Endothelial cell (in vitro differentiated cells): ENCODE results near the gene HDGFL3. TPM values are rescaled to one million over a fixed set of nuclear protein-coding genes. Genes with fewer than 3 reads are reported as not detected.

Experiments used
- DNase-seq: peaks from one replicate; pipeline ENCODE4 v3.0.0; 2021; ENCODE audit warnings: low spot score
- H3K27ac Mint-ChIP-seq: one replicate; pipeline ENCODE4 v1.8.0; 2021; ENCODE audit warnings: mixed read lengths, inconsistent platforms; ENCODE audit not compliant: unreplicated experiment
- H3K27me3 Mint-ChIP-seq: one replicate; pipeline ENCODE4 v1.8.0; 2021; ENCODE audit warnings: mild to moderate bottlenecking, moderate library complexity, mixed read lengths, inconsistent platforms; ENCODE audit not compliant: unreplicated experiment
- H3K36me3 Mint-ChIP-seq: one replicate; pipeline ENCODE4 v1.8.0; 2021; ENCODE audit warnings: mild to moderate bottlenecking, low read depth, mixed read lengths, inconsistent platforms; ENCODE audit not compliant: unreplicated experiment
- H3K4me1 Mint-ChIP-seq: one replicate; pipeline ENCODE4 v1.8.0; 2021; ENCODE audit warnings: mild to moderate bottlenecking, mixed read lengths, inconsistent platforms; ENCODE audit not compliant: unreplicated experiment
- H3K4me3 Mint-ChIP-seq: one replicate; pipeline ENCODE4 v1.8.0; 2021; ENCODE audit warnings: mild to moderate bottlenecking, mixed read lengths, inconsistent platforms; ENCODE audit not compliant: unreplicated experiment
- H3K9me3 Mint-ChIP-seq: one replicate; pipeline ENCODE4 v1.8.0; 2021; ENCODE audit warnings: mixed read lengths, inconsistent platforms; ENCODE audit not compliant: unreplicated experiment
- total RNA-seq: library from RNA; stranded (reverse); fragmentation: NEBNext Ultra II Directional; extraction: Animal tissue kit (Norgen Biotek cat#: 25700); gene quantifications from one replicate; pipeline ENCODE4 v1.2.1, GENCODE V29; 2021; ENCODE audit not compliant: unreplicated experiment
- TF ChIP-seq, protein P1 (sequence below): fragments of 200-600 bp; sonication (generic); IDR thresholded peaks from one replicate; pipeline ENCODE4 v1.5.0; 2021; ENCODE audit warnings: antibody characterized with exemption; ENCODE audit not compliant: unreplicated experiment

HDGFL3 gene
- total RNA-seq, 1 donor from 2014 or later: 91.2 TPM

DNA sequence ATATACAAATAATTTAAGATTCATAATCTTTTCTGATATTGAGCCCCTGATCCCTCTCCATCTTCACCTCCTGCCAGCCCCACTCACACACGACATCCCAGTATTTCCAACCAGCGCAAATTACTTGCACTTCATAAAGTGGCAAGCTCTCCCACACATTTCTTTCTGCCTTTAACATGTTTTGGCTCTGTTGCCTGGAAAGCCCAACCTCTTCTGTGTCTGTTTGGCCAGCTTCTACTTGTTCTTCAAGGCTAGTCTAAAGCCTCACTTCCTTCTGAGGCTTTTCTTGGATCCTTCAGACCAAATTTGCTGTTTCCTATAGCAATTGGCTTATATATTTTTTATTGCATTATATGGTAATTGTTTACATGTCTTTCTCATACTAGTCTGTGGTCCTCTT, 105.3 kb downstream of the HDGFL3 start:
- H3K27me3 Mint-ChIP-seq: peaks cover 6% of the 10 kb centered on the region
- TF ChIP-seq, protein P1, sequence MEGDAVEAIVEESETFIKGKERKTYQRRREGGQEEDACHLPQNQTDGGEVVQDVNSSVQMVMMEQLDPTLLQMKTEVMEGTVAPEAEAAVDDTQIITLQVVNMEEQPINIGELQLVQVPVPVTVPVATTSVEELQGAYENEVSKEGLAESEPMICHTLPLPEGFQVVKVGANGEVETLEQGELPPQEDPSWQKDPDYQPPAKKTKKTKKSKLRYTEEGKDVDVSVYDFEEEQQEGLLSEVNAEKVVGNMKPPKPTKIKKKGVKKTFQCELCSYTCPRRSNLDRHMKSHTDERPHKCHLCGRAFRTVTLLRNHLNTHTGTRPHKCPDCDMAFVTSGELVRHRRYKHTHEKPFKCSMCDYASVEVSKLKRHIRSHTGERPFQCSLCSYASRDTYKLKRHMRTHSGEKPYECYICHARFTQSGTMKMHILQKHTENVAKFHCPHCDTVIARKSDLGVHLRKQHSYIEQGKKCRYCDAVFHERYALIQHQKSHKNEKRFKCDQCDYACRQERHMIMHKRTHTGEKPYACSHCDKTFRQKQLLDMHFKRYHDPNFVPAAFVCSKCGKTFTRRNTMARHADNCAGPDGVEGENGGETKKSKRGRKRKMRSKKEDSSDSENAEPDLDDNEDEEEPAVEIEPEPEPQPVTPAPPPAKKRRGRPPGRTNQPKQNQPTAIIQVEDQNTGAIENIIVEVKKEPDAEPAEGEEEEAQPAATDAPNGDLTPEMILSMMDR: no peak
- no peak overlapping the region for H3K4me3 Mint-ChIP-seq

DNA sequence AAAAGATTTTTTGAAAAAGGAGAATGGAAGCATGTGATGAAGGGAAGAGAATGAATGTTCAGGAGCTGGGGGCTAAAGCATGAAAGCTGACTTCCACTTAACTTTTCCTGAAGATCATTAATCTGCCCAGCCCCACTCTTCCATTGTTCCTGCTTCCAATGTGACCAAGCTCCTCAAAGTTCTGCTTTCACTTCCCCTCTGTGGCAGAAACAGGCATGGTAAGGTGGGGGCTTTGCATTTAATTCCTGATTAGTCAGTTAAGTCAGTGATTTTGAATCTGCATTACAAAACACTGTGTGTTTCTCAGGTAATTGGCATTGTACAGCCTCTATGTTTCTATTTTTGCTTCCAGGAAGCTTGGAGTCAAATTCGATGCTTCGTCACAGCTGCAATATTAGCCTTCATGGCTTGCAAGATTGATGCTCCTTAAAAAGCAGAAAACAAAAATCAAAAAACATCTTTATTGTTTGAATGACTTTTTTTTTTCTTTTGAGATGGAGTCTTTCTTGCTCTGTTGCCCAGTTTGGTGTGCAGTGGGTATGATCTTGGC, 107.5 kb downstream of the HDGFL3 start:
- H3K36me3 Mint-ChIP-seq: no peaks in the 10 kb centered on the region
- no peaks in the 10 kb centered on the region for H3K9me3 Mint-ChIP-seq
- H3K4me3 Mint-ChIP-seq: no peak overlapping the region
- peaks cover 14% of the 10 kb centered on the region for H3K4me1 Mint-ChIP-seq
- DNase-seq: no peak
- H3K27me3 Mint-ChIP-seq: no peaks in the 10 kb centered on the region
- TF ChIP-seq, protein P1: no peak
- no peak overlapping the region for H3K27ac Mint-ChIP-seq

More for the DNA sequence above, 105.3 kb downstream of the HDGFL3 start:
- peaks cover 20% of the 10 kb centered on the region for H3K4me1 Mint-ChIP-seq
- no peaks in the 10 kb centered on the region for H3K9me3 Mint-ChIP-seq
- no peak overlapping the region for H3K27ac Mint-ChIP-seq
- H3K36me3 Mint-ChIP-seq: peaks cover 4% of the 10 kb centered on the region
- no peak for DNase-seq

DNA sequence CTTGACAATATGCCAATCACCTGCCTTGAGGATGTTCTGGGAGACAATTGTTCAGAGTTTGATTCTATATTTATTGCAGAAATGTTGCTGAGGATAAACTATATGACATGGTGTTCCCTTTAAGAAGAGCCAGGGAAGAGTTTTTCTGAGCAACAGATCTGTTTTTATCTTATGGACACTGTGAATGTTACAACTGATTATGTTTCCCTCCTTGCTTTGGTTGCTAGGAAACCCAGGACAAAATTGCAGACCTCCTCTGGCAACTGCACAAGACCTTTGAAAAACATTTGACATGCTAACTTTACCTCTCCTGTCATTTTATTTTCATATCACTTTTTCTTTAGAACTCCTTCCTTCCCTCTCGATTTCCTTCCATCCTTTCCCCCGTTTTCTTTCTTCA, 108.3 kb downstream of the HDGFL3 start:
- DNase-seq: no peak
- Mint-ChIP-seq H3K9me3 (no peaks in the 10 kb centered on the region), H3K36me3 (no peaks in the 10 kb centered on the region), H3K4me3 (no peak overlapping the region), H3K27me3 (no peaks in the 10 kb centered on the region), H3K27ac (no peak overlapping the region), H3K4me1 (peaks cover 14% of the 10 kb centered on the region)
- TF ChIP-seq, protein P1: no peak

DNA sequence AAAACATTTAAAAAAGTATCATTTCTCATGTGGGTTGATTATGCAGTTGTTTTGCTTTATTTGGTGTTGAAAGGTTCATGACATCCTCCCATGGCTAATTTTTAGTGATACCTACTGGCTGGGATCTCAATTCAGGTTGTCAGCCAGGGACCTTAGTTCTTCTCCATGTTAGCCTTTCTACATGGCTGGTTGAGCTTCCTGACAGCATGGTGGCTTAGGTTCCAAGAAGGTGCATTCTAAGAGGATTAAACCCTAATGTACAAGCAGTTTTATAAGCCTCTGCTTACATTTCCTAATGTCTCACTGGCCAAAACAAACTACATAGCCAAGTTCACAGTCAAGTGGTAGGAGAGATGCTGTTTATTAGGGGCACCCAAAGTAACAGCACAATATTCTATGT, 109.5 kb downstream of the HDGFL3 start:
- Mint-ChIP-seq H3K4me3 (no peak overlapping the region), H3K27ac (no peak overlapping the region), H3K4me1 (peaks cover 19% of the 10 kb centered on the region), H3K9me3 (no peaks in the 10 kb centered on the region), H3K36me3 (peaks cover 3% of the 10 kb centered on the region), H3K27me3 (no peaks in the 10 kb centered on the region)
- TF ChIP-seq, protein P1: no peak
- DNase-seq: no peak

DNA sequence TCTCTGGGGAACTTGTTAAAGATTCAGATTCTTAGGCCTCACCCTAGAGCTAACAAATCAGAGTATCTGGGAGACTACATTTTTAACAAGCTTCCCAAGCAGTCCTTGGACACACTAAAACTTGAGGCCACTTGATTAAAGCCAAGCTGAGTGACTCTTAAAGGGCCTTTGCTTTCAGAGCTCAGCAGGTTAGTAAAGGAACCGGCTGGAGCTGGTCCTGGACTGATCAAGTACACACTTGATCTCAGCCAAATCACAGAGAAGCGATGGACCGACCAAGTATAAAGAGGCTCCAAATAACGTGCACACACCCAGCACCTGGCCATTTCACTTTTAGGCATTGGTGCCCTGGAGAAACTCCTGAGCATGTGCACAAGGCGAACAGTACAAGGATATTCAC, 113.0 kb downstream of the HDGFL3 start:
- H3K4me1 Mint-ChIP-seq: peaks cover 26% of the 10 kb centered on the region
- no peak overlapping the region for H3K4me3 Mint-ChIP-seq
- H3K9me3 Mint-ChIP-seq: no peaks in the 10 kb centered on the region
- H3K36me3 Mint-ChIP-seq: peaks cover 3% of the 10 kb centered on the region
- H3K27me3 Mint-ChIP-seq: peaks cover 4% of the 10 kb centered on the region
- no peak overlapping the region for H3K27ac Mint-ChIP-seq
- no peak for DNase-seq
- TF ChIP-seq, protein P1: no peak
